ENCODE data around the gene DOHH. TPM values are rescaled to one million over a fixed set of nuclear protein-coding genes. Genes with fewer than 3 reads are reported as not detected.

DOHH gene, protein sequence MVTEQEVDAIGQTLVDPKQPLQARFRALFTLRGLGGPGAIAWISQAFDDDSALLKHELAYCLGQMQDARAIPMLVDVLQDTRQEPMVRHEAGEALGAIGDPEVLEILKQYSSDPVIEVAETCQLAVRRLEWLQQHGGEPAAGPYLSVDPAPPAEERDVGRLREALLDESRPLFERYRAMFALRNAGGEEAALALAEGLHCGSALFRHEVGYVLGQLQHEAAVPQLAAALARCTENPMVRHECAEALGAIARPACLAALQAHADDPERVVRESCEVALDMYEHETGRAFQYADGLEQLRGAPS
- 11.7 and 12.3 TPM in 2 replicates for total RNA-seq (2014; rRNA removed; shearing (Covaris generic))

DNA sequence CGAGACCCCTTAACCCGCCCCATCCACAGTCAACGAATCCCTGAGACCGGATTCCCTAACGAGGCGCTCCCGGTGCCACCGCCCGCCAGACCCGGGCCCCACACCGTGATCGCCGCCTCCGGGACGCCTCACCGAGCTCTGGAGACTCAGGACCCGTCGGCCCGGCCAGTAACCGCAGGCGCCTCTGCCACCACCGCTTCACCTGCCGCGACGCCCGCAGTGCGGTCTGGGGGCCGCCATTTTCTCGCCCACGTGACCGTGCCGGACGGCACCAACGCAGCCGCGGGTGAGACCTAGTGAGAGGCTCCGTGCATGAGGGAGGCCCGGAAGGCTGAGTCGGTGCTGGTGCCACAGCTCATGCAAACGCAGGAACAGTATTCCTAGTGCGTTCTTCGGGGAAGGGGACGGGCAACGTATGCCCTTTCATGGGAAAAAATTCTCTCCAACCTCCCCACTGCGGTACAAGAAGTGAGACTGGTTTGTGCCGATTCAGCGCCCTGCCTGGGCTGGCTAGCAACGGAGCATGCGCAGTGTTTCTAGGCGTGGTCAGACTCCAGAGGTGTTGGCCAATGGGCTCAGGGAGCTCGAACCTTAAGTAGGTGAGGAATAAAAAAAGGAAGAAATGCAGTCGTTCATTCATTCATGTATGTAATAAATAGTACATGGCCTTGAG is at the start of gene DOHH:
TSS of gene DOHH (minus strand) at position 246 of the 673 bp plus-strand sequence. CDS start 3,860 bp downstream, outside the sequence.
- H3K4me3 ChIP-seq = peak within 1 kb of the TSS; percentile 79
- 0 out of 2 replicates have a peak, but pooled peaks cover 5% of the 10 kb centered on the region for H3K36me3 ChIP-seq
- DNase-seq = peak; percentile 95 to 98
- no peaks in the 10 kb centered on the region for H3K9me3 ChIP-seq (replicated peaks)
- H3K4me1 ChIP-seq = no peaks in the 10 kb centered on the region; the same call in 1 of the 2 replicates
- H3K27me3 ChIP-seq = no peaks in the 10 kb centered on the region
- peak within 1 kb of the TSS; percentile 97 for H3K27ac ChIP-seq

DNA sequence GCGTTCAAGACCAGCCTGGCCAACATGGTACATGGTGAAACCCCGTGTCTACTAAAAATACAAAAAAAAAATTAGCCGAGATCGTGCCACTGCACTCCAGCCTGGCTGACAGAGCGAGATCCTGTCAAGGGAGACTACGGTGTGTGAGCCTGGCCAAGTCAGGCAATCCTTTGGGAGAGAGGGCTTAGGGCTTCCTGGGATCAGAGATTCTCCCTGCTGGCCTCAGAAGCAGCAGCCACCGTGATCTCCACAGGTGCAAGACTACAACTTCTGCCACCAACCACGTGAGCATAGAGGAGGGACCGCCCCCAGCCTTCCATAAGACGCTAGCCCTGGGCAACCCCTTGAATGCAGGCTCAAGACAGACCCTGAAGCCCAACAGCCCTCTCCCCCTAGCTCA is 49.3 kb upstream of the DOHH start:
- H3K9me3 ChIP-seq (replicated peaks) = no peaks in the 10 kb centered on the region
- no peak overlapping the region for H3K4me3 ChIP-seq
- H3K36me3 ChIP-seq = peaks cover 10% of the 10 kb centered on the region; the same call in 1 of the 2 replicates
- DNase-seq = no peak
- no peak overlapping the region for H3K27ac ChIP-seq
- H3K27me3 ChIP-seq = no peaks in the 10 kb centered on the region
- peaks cover 3% of the 10 kb centered on the region; the same call in 1 of the 2 replicates for H3K4me1 ChIP-seq

DNA sequence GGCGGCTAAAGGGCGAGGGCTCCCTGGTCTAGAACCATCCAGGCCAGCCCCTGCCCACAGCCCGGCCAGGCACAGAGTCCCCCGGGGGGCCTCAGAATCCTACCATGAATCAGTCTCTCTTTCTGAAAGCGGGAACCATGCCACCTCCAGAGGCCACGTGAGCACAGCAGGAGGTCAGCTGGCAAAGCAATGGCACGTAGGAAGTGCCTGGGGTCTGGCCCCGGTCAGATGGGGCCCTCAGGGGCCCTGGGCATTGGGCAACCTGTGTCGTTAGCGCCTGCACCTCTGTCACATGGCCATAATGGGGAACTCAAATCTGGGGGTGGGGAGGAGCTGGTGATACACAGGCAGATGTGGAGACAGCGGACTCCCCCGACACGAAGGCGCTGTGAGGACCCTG is 48.1 kb upstream of the DOHH start:
- Histone ChIP-seq H3K36me3 (peaks cover 10% of the 10 kb centered on the region; the same call in 1 of the 2 replicates), H3K27ac (no peak overlapping the region), H3K4me3 (no peak overlapping the region), H3K4me1 (no peaks in the 10 kb centered on the region), H3K27me3 (no peaks in the 10 kb centered on the region), H3K9me3 (replicated peaks) (no peaks in the 10 kb centered on the region)
- no peak for DNase-seq

DNA sequence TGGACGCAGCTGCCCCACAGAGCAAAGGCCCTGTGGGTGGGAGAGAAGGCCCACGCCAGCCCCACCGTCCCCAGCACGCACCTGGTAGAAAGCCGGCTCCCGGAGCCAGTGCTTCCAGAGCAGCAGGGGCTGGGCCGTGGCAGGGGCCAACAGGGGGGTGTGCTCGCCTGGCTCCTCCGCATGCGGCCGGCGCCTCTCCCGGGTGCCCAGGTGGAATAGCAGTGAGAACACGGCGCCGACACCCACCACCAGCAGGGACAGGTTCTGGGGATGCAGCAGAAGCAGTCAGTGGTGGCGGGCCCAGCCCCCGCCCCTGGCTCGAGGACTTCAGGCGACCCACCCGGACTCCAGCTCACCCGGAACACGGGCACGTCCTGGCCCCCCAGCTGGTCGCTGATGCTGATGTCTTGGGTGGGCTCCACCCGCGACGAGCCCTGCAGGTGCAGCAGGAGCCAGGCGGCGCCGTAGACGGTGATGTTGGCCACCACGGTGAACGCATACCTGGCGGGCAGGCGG is 47.4 kb upstream of the DOHH start:
- no peaks in the 10 kb centered on the region for H3K27me3 ChIP-seq
- H3K27ac ChIP-seq = no peak overlapping the region
- H3K9me3 ChIP-seq (replicated peaks) = no peaks in the 10 kb centered on the region
- no peaks in the 10 kb centered on the region for H3K4me1 ChIP-seq
- H3K36me3 ChIP-seq = peaks cover 10% of the 10 kb centered on the region; the same call in 1 of the 2 replicates
- DNase-seq = no peak
- H3K4me3 ChIP-seq = no peak overlapping the region

DNA sequence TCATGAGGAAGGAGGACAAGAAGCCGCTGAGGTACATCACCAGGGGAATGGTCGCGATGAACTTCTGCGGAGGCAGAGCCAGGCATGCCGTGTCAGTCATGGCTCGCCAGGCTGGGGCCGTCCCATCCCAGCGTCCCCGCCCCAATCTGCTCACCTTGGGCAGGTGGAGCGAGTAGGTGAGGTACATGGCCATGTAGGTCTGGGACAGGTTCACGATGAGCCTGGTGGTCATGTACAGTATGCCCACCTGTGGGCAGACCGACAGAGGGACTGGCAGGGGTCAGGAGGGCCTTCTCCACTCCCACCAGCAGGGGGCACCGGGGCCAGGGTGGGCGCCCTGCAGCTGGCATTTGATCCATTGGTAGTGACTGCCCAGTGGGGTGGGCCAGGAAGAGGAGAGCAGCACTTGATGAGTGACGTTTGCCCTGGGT is 46.8 kb upstream of the DOHH start:
- Histone ChIP-seq H3K27me3 (no peaks in the 10 kb centered on the region), H3K36me3 (peaks cover 10% of the 10 kb centered on the region; the same call in 1 of the 2 replicates), H3K4me1 (no peaks in the 10 kb centered on the region), H3K9me3 (replicated peaks) (no peaks in the 10 kb centered on the region), H3K4me3 (no peak overlapping the region), H3K27ac (no peak overlapping the region)
- peak in 1 of 2 experiments; percentile 35 for DNase-seq

DNA sequence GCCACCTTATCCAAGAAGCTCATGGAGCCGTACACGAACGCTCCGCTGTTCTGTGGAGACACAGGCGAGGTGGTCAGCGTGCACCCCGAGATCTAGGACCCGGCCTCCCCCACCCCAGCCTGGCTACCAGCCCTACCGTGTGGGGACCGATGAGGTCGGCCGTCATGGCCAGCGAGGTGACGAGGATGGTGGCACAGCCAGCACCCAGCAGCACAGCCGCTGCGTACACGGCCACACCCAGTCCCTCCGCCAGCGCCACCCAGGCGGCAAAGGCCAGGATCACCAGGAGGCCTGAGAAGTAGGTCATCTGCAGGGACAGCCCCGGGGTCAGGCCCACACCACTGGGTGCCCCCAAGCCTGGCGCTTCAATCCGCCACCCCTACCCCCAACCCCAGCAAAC is 45.6 kb upstream of the DOHH start:
- DNase-seq = no peak
- no peak overlapping the region for H3K27ac ChIP-seq
- no peaks in the 10 kb centered on the region for H3K4me1 ChIP-seq
- no peaks in the 10 kb centered on the region for H3K9me3 ChIP-seq (replicated peaks)
- peaks cover 10% of the 10 kb centered on the region; the same call in 1 of the 2 replicates for H3K36me3 ChIP-seq
- no peak overlapping the region for H3K4me3 ChIP-seq
- no peaks in the 10 kb centered on the region for H3K27me3 ChIP-seq

DNA sequence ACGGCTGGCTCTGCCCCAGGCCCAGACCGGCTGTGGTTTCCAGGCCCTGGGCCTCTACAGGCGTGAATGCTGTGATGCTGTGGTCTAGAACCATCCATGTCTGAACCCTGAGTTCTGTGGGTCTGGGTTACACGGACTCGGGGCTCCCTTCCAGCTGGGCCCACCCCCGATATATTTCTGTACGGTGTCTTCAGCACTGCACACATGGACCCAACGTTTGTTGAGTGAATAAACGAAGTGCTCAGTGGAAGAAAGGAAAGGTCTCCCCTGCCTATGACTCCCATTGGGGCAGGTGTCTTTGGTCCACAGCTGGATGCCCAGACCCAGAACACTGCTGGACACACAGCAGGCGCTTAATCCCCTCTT is 45.2 kb upstream of the DOHH start:
- H3K9me3 ChIP-seq (replicated peaks) = no peaks in the 10 kb centered on the region
- no peaks in the 10 kb centered on the region for H3K27me3 ChIP-seq
- no peak overlapping the region for H3K4me3 ChIP-seq
- H3K27ac ChIP-seq = no peak overlapping the region
- H3K4me1 ChIP-seq = no peaks in the 10 kb centered on the region
- no peak for DNase-seq
- H3K36me3 ChIP-seq = peaks cover 7% of the 10 kb centered on the region; the same call in 1 of the 2 replicates

DNA sequence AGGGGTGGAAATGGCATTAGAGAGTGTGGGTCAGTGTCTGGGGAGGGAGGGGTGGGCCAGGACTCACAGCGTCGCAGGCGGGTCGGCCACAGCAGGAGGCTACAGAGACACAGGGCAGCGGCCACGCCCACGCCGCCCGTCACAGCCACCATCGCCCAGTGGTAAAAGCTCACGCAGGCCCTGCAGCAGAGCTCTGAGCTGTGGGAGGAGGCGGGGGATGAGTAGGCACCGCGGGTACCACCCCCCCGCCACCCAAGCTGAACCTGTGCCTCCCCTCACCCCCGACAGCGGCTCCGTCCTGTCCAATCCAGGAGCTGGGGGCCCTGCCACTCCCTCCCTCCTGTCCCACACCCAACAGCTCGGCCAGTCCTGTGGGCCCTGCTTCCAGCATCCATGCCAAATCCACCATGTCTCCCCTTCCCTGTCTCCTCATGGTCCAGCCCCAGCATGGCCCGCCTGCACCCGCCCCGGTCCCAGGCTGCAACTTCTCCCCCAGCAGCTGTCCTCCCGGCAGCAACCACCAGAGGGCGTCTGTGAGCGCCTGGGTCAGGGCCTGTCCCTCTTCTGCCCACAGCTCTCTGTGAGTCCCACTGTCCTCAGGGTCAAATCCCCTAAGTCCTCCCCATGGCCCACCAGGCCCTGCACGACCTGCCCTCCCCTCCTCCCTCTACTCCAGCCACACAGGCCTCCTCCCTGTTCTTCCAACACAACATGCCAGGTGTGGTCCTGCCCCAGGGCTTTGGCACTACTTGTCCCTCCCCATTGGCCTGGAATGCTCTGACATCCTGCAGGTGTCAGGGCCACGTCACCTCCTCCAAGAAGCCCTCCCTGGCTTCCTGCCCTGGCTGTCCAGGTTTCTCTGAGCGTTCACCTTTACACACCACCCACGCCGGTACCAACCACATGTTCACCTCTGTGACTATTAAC is 44.5 kb upstream of the DOHH start:
- no peaks in the 10 kb centered on the region for H3K4me1 ChIP-seq
- H3K27ac ChIP-seq = no peak overlapping the region
- H3K9me3 ChIP-seq (replicated peaks) = no peaks in the 10 kb centered on the region
- peaks cover 7% of the 10 kb centered on the region; the same call in 1 of the 2 replicates for H3K36me3 ChIP-seq
- no peak overlapping the region for H3K4me3 ChIP-seq
- DNase-seq = peak; percentile 67 to 75
- H3K27me3 ChIP-seq = no peaks in the 10 kb centered on the region

DNA sequence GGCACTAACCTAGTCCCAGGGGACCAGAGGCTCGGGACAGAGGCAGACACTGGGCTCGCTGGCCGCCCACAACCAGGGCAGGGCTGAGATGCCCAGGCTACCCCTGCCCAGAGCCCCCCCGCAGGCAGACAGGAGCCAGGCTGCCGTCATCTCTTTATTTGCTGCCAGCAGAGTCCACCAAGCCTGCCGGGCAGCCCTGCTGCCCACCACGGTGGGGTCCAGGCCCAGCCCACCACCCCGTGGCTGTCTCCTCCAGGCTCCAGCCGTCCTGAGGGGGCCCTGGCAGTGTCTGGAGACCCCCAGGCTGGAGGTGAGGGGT is 43.5 kb upstream of the DOHH start:
- Histone ChIP-seq H3K36me3 (peaks cover 7% of the 10 kb centered on the region; the same call in 1 of the 2 replicates), H3K27ac (no peak overlapping the region), H3K4me3 (no peak overlapping the region), H3K9me3 (replicated peaks) (no peaks in the 10 kb centered on the region), H3K4me1 (no peaks in the 10 kb centered on the region), H3K27me3 (no peaks in the 10 kb centered on the region)
- no peak for DNase-seq

DNA sequence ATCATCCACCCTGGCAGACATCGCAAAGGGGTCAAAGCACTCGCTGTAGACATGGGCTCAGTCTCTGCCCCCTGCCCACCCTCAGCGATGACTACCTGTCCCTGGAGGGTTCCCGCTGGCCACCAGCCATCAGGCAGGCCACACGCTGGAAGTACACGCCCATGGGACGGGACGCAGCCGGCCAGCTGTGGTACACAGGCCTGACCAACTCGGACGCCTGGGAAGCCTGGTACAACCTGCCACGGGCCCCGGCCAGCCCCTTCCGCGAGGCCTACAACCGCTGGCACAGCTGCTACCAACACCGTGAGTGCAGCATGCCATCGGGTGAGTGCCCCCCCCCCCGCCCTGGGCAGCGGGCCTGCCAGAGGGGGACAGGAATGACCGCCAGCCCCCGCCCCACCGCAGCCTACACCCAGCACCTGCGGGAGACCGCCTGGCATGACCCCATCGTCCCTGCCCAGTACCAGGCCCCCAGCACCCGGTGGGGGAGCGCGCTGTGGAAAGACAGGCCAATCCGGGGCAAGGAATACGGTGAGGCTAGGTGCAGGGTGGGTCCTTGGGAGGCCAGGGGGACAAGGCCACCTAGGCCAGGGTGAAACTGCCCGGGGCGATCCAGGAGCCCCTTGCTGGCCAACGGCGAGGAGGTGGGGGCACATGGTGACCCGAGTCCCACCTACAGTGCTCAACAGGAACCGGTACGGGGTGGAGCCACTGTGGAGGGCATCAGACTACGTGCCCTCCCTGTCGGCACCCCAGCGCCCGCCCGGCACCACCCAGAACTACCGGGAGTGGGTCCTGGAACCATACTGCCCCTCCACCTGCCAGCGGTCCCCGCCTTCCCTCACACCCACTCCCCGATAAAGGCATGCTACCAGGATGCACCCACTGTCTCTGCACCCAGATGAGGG is 42.9 kb upstream of the DOHH start:
- no peak overlapping the region for H3K4me3 ChIP-seq
- H3K4me1 ChIP-seq = no peaks in the 10 kb centered on the region; the same call in 1 of the 2 replicates
- peaks cover 7% of the 10 kb centered on the region; the same call in 1 of the 2 replicates for H3K36me3 ChIP-seq
- DNase-seq = no peak
- H3K27ac ChIP-seq = no peak overlapping the region
- H3K27me3 ChIP-seq = no peaks in the 10 kb centered on the region
- H3K9me3 ChIP-seq (replicated peaks) = no peaks in the 10 kb centered on the region

DNA sequence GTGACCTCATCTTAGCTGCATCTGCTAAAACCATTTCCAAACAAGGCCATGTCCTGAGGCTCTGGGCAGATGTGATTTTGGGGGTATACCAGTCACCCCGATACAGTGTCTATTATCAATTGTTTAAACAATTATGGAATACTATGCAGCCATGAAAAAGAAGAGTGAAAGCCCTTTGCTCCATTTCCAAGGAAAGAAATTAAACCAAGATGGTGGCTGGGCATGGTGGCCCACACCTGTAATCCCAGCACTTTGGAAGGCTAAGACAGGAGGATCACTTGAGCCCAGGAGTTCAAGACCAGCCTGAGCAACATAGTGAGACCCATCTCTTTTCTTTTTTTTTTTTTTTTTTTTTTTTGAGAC is 39.3 kb upstream of the DOHH start:
- no peak overlapping the region for H3K27ac ChIP-seq
- H3K4me1 ChIP-seq = no peaks in the 10 kb centered on the region; the same call in 1 of the 2 replicates
- H3K4me3 ChIP-seq = no peak overlapping the region
- no peak for DNase-seq
- no peaks in the 10 kb centered on the region for H3K27me3 ChIP-seq
- H3K36me3 ChIP-seq = peaks cover 6% of the 10 kb centered on the region; the same call in 1 of the 2 replicates
- H3K9me3 ChIP-seq (replicated peaks) = no peaks in the 10 kb centered on the region

DNA sequence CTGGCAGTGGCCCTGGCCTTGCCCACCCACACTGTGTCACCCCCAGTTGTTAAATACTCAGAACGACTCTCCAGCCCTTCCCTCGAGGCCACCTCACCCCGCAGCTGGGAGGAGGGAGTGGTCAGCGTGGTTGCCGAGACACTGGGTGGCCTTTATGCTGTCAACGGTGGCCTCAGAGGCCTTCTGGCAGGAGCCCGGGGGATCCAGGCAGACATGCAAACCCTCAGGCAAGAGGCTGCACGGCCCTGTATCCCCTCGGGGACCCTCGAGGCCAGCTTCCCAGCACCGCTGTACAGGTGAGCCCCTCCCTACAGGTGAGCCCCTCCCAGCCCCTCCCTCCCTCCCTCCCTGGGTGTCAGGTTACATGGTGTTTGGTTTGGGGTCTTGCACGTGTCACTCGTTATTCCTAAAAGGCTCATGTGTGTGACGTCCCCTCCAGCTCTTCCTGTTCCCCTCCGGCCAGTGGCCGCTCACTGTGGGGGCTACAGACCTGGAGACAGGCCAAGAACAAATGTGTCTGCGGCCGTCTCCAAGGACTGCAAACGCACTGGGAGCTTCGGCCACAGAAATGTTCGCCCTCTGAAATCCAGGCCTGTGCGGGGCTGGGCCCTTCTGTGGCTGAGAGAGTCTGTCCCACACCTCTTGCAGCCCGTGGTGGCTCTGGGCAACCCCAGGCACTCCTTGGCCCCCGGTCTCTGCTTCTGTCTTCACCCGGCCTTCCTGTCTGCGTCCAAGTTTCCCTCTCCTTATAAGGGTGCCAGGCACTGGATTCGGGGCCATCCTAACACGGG is 38.7 kb upstream of the DOHH start, which contains the start of gene TEKTIP1:
TSS of gene TEKTIP1 (plus strand) at position 210 of the 791 bp plus-strand sequence. CDS start at position 214, 4 bp downstream.
- H3K27ac ChIP-seq = no peak within 1 kb of the TSS
- peak; percentile 56 to 63 for DNase-seq
- H3K4me1 ChIP-seq = no peaks in the 10 kb centered on the region; the same call in 1 of the 2 replicates
- no peak within 1 kb of the TSS for H3K4me3 ChIP-seq
- no peaks in the 10 kb centered on the region for H3K27me3 ChIP-seq
- H3K9me3 ChIP-seq (replicated peaks) = no peaks in the 10 kb centered on the region
- peaks cover 8% of the 10 kb centered on the region; the same call in 1 of the 2 replicates for H3K36me3 ChIP-seq

Data from SJCRH30 (cell line).